WTC11 (cell line): Measurements from ENCODE around the gene SMOC2. TPM values are rescaled to one million over a fixed set of nuclear protein-coding genes. Genes with fewer than 3 reads are reported as not detected.

ENCODE experiments used
- ATAC-seq: fragments of 200-7000 bp; cut with Tn5 transposase; 2 replicates; pipeline ENCODE4 v1.10.0; 2021; ENCODE audit warnings: mild to moderate bottlenecking, moderate library complexity
- CTCF ChIA-PET: fragments of 300-600 bp; sonication (Branson Sonifier 250); formaldehyde crosslinking; loops from one replicate; lab custom pipeline; 2021; ENCODE audit warnings: antibody characterized with exemption; lab: Charles Lee
- POLR2A ChIA-PET: fragments of 350-600 bp; sonication (Branson Sonifier 250); formaldehyde crosslinking; loops from one replicate; lab custom pipeline; 2021; ENCODE audit warnings: antibody characterized with exemption; lab: Charles Lee
- DNase-seq: peaks from one replicate; pipeline ENCODE4 v3.0.0; 2021; ENCODE audit warnings: low spot score
- H3K27ac Mint-ChIP-seq: 2 replicates; pipeline ENCODE4 v1.8.0; 2021; ENCODE audit warnings: mixed read lengths
- H3K27me3 Mint-ChIP-seq: 2 replicates; pipeline ENCODE4 v1.8.0; 2021; ENCODE audit warnings: low read depth, mild to moderate bottlenecking, moderate library complexity, mixed read lengths
- H3K36me3 Mint-ChIP-seq: 2 replicates; pipeline ENCODE4 v1.8.0; 2021; ENCODE audit warnings: mixed read lengths
- H3K4me1 Mint-ChIP-seq: 2 replicates; pipeline ENCODE4 v1.8.0; 2022; ENCODE audit warnings: mixed read lengths
- H3K4me3 Mint-ChIP-seq: 2 replicates; pipeline ENCODE4 v1.8.0; 2021; ENCODE audit warnings: mild to moderate bottlenecking, moderate library complexity, mixed read lengths
- H3K9me3 Mint-ChIP-seq: 2 replicates; pipeline ENCODE4 v1.8.0; 2021; ENCODE audit warnings: mixed read lengths
- ESRRA ChIP-seq: sonication (generic); formaldehyde crosslinking; IDR thresholded peaks from 2 replicates; pipeline ENCODE4 v1.8.1; 2022; ENCODE audit warnings: mild to moderate bottlenecking, missing genetic modification reagents, borderline replicate concordance
- GRHL2 ChIP-seq: fragments of 250-450 bp; sonication (Bioruptor Pico); IDR thresholded peaks from 2 replicates; pipeline ENCODE4 v1.8.0; 2022; ENCODE audit warnings: mild to moderate bottlenecking, moderate library complexity; ENCODE audit not compliant: insufficient replicate concordance, severe bottlenecking
- KAT7 ChIP-seq: sonication (generic); formaldehyde crosslinking; IDR thresholded peaks from 2 replicates; pipeline ENCODE4 v1.8.1; 2023; ENCODE audit warnings: missing genetic modification reagents, mild to moderate bottlenecking, borderline replicate concordance
- NR3C1 ChIP-seq: sonication (generic); formaldehyde crosslinking; conservative IDR thresholded peaks from 2 replicates; pipeline ENCODE4 v1.8.1; 2023; ENCODE audit warnings: low read depth, mild to moderate bottlenecking, missing genetic modification reagents
- RORB ChIP-seq: fragments of 250-450 bp; sonication (Bioruptor Pico); IDR thresholded peaks from 2 replicates; pipeline ENCODE4 v1.9.0; 2021; ENCODE audit warnings: mild to moderate bottlenecking
- SMAD4 ChIP-seq: sonication (generic); formaldehyde crosslinking; IDR thresholded peaks from 2 replicates; pipeline ENCODE4 v1.8.0; 2022; ENCODE audit warnings: mild to moderate bottlenecking, missing genetic modification reagents
- TCF7 ChIP-seq: sonication (generic); formaldehyde crosslinking; IDR thresholded peaks from 2 replicates; pipeline ENCODE4 v1.8.0; 2022; ENCODE audit warnings: mild to moderate bottlenecking, low read depth, missing genetic modification reagents, moderate library complexity
- TEAD4 ChIP-seq: sonication (generic); formaldehyde crosslinking; IDR thresholded peaks from 2 replicates; pipeline ENCODE4 v1.8.0; 2022; ENCODE audit warnings: mild to moderate bottlenecking, missing genetic modification reagents
- ZNF121 ChIP-seq: sonication (generic); formaldehyde crosslinking; IDR thresholded peaks from 2 replicates; pipeline ENCODE4 v1.8.0; 2023; ENCODE audit warnings: missing genetic modification reagents
- ZNF263 ChIP-seq: sonication (generic); formaldehyde crosslinking; IDR thresholded peaks from 2 replicates; pipeline ENCODE4 v1.8.1; 2022; ENCODE audit warnings: low read depth, mild to moderate bottlenecking, moderate library complexity, missing genetic modification reagents
- ZNF416 ChIP-seq: fragments of 250-450 bp; sonication (Bioruptor Pico); IDR thresholded peaks from 2 replicates; pipeline ENCODE4 v1.9.0; 2021; ENCODE audit warnings: mild to moderate bottlenecking, inconsistent platforms
- total RNA-seq: library from RNA; stranded (reverse); gene quantifications from 3 replicates; pipeline ENCODE4 v1.2.3, GENCODE V29; 2021
- TF ChIP-seq, protein P1 (sequence below): sonication (generic); formaldehyde crosslinking; IDR thresholded peaks from 2 replicates; pipeline ENCODE4 v1.8.0; 2022; ENCODE audit warnings: mild to moderate bottlenecking, missing genetic modification reagents
- TF ChIP-seq, protein P2 (sequence below): fragments of 250-450 bp; sonication (Bioruptor Pico); conservative IDR thresholded peaks from 2 replicates; pipeline ENCODE4 v1.9.0; 2021; ENCODE audit warnings: mild to moderate bottlenecking
- TF ChIP-seq, protein P3 (sequence below): fragments of 250-450 bp; sonication (Bioruptor Pico); IDR thresholded peaks from 2 replicates; pipeline ENCODE4 v1.8.0; 2021; ENCODE audit warnings: mild to moderate bottlenecking
- TF ChIP-seq, protein P4 (sequence below): fragments of 250-450 bp; sonication (Bioruptor Pico); IDR thresholded peaks from 2 replicates; pipeline ENCODE4 v1.9.0; 2021; ENCODE audit warnings: mild to moderate bottlenecking
- TF ChIP-seq, protein P5 (sequence below): fragments of 250-450 bp; sonication (Bioruptor Pico); IDR thresholded peaks from 2 replicates; pipeline ENCODE4 v1.9.0; 2021; ENCODE audit warnings: mild to moderate bottlenecking
- TF ChIP-seq, protein P6 (sequence below): sonication (generic); formaldehyde crosslinking; IDR thresholded peaks from 2 replicates; pipeline ENCODE4 v1.8.1; 2022; ENCODE audit warnings: mild to moderate bottlenecking, moderate library complexity, missing genetic modification reagents
- TF ChIP-seq, protein P7 (sequence below): sonication (generic); formaldehyde crosslinking; IDR thresholded peaks from 2 replicates; pipeline ENCODE4 v1.8.1; 2022; ENCODE audit warnings: mild to moderate bottlenecking, missing genetic modification reagents, moderate library complexity, borderline replicate concordance

SMOC2 gene
- total RNA-seq, 1 experiment from 2014 or later = 3.9 TPM

DNA sequence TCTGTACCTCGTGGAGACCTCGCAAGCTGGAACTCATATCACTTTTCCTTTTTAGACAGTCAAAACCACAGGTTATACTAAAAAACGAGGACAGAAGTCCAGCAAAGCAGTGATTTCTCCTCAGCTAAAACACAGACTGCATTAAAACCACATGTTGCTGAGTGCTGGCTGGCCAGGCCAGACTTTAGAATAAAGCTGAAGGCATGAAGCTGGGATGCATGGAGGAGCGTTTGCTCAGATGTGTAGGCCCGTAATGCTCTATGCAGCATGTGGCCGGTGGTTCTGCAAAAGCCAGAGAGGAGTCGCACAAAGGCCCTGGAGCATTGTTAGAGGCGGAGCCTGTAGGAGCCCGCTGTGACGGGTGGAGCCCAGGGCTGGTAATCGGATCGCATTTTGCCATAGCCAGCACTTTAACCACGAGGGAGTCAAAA is 83.6 kb downstream of the SMOC2 start:
- Mint-ChIP-seq H3K27me3 (peaks cover 4% of the 10 kb centered on the region), H3K9me3 (peaks cover 8% of the 10 kb centered on the region), H3K36me3 (no peaks in the 10 kb centered on the region), H3K4me1 (peaks cover 12% of the 10 kb centered on the region), H3K4me3 (no peak overlapping the region), H3K27ac (no peak overlapping the region)
- DNase-seq (peak; percentile 69), ATAC-seq (peak; percentile 98)
- ChIA-PET POLR2A (no interaction called here), CTCF (interaction anchor here (0.8 kb wide), 1 partner anchor 154 kb away, joined by 4 read pairs; no protein-coding TSS in a partner anchor)
- TF ChIP-seq, protein P1, sequence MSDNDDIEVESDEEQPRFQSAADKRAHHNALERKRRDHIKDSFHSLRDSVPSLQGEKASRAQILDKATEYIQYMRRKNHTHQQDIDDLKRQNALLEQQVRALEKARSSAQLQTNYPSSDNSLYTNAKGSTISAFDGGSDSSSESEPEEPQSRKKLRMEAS = peak; percentile 47; the same call in 1 of the 2 replicates
- TF ChIP-seq, protein P2, sequence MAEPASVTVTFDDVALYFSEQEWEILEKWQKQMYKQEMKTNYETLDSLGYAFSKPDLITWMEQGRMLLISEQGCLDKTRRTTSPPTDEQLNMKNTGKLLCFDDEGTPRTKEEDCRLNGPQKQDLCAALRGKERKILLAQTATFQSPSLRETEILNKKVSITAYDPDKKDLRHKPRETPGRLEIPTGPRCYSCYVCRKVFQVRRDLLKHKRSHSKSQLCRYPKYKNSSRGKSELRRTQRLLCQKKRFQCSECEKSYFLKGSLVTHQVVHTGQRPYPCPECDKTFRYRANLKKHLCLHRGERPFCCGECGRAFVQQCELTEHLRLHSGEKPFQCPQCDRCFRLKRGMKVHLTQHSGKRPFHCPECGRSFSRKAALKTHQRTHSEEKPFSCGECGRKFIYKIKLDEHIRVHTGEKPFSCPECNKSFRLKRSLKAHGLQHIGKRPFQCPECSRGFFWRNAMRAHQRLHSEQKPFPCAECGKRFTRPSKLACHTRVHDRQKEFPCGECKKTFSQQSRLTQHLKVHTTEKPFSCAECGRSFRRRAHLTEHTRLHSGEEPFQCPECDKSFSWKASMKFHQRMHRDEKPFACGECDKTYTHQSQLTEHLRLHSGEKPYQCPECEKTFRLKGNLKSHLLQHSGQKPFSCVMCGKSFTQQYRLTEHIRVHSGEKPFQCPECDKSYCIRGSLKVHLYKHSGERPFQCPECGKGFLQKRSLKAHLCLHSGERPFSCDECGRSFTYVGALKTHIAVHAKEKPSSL = no peak

DNA sequence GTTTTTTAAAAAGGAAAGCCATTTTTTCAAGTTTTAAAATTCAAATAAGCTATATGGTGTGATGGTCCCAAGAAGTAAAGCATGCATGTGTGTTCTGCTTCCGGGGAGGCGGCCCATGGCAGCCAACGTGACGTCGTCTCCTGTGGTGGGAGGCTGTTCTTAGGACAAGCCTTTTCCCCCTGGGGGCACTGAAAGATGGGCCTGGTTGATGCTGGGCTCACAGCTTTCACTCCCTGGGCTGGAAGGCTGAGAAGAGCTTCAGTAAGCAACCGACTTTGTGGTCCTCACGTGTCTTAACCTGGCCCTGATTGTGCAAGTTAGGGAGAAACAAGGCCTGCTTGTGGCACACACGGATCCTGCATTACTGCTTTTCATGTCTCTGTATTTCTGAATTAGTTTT is 84.1 kb downstream of the SMOC2 start:
- H3K4me3 Mint-ChIP-seq = no peak overlapping the region
- H3K27ac Mint-ChIP-seq = no peak overlapping the region
- H3K27me3 Mint-ChIP-seq = peaks cover 4% of the 10 kb centered on the region
- no peak for ATAC-seq
- no peak for TF ChIP-seq TCF7 (CRISPR knock-in tag)
- TF ChIP-seq, protein P3, sequence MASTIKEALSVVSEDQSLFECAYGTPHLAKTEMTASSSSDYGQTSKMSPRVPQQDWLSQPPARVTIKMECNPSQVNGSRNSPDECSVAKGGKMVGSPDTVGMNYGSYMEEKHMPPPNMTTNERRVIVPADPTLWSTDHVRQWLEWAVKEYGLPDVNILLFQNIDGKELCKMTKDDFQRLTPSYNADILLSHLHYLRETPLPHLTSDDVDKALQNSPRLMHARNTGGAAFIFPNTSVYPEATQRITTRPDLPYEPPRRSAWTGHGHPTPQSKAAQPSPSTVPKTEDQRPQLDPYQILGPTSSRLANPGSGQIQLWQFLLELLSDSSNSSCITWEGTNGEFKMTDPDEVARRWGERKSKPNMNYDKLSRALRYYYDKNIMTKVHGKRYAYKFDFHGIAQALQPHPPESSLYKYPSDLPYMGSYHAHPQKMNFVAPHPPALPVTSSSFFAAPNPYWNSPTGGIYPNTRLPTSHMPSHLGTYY (CRISPR knock-in tag) = no peak
- TF ChIP-seq ZNF416 (CRISPR knock-in tag) = no peak
- TF ChIP-seq, protein P4, sequence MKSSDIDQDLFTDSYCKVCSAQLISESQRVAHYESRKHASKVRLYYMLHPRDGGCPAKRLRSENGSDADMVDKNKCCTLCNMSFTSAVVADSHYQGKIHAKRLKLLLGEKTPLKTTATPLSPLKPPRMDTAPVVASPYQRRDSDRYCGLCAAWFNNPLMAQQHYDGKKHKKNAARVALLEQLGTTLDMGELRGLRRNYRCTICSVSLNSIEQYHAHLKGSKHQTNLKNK = no peak
- no peak for TF ChIP-seq ZNF121 (CRISPR knock-in tag)
- no peak for TF ChIP-seq SMAD4 (CRISPR knock-in tag)
- TF ChIP-seq KAT7 (CRISPR knock-in tag) = no peak
- H3K9me3 Mint-ChIP-seq = peaks cover 8% of the 10 kb centered on the region
- DNase-seq = no peak
- CTCF ChIA-PET = interaction anchor here (0.8 kb wide), 1 partner anchor 155 kb away, joined by 4 read pairs; no protein-coding TSS in a partner anchor
- no peaks in the 10 kb centered on the region for H3K36me3 Mint-ChIP-seq
- peaks cover 12% of the 10 kb centered on the region for H3K4me1 Mint-ChIP-seq
- POLR2A ChIA-PET = no interaction called here

DNA sequence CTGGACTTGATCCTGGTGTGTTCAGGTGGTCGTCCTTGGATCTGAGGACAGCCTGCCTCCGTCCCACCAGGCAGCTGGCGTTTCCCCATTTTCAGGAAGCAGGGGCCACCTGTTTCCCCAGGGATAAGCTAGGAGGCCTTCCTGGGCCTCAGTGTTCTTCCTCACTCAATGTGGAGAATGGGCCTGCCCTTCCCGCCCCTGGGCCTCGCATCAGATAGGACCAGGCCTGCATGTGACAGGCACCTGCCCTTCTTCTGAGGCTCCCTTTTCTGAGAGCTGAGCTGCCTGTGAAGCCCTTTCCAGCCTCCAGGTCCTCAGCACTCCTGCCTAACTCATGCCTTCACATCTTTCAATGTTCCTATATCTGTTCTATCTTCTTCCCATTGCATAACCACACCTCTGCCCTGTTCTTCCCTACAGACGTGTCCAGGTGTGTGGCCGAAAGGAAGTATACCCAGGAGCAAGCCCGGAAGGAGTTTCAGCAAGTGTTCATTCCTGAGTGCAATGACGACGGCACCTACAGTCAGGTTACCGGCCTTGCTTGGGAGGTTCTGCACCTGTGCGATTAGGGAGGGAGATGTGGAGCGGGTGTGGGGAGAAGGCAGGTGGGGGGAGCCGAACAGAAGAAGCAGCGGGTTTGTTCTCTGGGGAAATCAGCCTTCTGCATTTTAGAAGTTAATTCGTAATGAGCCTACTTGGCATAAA is 85.1 kb downstream of the SMOC2 start:
- Mint-ChIP-seq H3K27ac (no peak overlapping the region), H3K4me1 (peaks cover 12% of the 10 kb centered on the region), H3K9me3 (peaks cover 8% of the 10 kb centered on the region), H3K27me3 (peaks cover 4% of the 10 kb centered on the region), H3K36me3 (no peaks in the 10 kb centered on the region), H3K4me3 (no peak overlapping the region)
- ChIA-PET CTCF (interaction anchor here (0.9 kb wide), 1 partner anchor 74 kb away, joined by 3 read pairs; no protein-coding TSS in a partner anchor), POLR2A (interaction anchor here (0.6 kb wide), 1 partner anchor 9 kb away, joined by 3 read pairs; no protein-coding TSS in a partner anchor)
- DNase-seq (no peak), ATAC-seq (no peak)
- TF ChIP-seq ESRRA (CRISPR knock-in tag) (no peak), NR3C1 (CRISPR knock-in tag) (no peak), ZNF263 (CRISPR knock-in tag) (no peak)

DNA sequence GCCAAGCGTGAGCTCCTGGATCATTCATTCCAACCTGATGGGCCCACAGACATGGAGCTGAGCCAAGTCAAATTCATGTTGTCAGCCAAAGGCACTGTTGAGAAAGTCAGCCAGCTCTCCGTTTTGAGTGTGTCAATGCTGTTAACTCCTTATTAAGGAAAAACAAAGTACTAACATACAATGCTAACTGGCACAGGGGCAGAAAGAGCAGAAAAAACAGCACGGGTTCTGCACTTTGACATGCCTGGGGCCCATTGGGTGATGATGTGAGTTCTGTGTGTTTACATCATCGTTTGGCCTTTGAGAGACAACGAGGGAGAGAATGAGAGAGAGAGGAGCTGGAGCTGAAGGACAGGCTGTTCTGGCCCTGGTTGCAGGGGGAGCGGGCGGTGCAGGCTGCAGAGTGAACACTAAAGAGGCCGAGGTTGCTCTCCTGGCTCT is 85.9 kb downstream of the SMOC2 start:
- no peaks in the 10 kb centered on the region for H3K36me3 Mint-ChIP-seq
- ATAC-seq (no peak), DNase-seq (no peak)
- H3K27ac Mint-ChIP-seq = no peak overlapping the region
- H3K4me3 Mint-ChIP-seq = no peak overlapping the region
- CTCF ChIA-PET = interaction anchor here (0.9 kb wide), 1 partner anchor 75 kb away, joined by 3 read pairs; no protein-coding TSS in a partner anchor
- peaks cover 8% of the 10 kb centered on the region for H3K9me3 Mint-ChIP-seq
- peaks cover 12% of the 10 kb centered on the region for H3K4me1 Mint-ChIP-seq
- H3K27me3 Mint-ChIP-seq = peaks cover 4% of the 10 kb centered on the region
- POLR2A ChIA-PET = interaction anchor here (0.6 kb wide), 1 partner anchor 9 kb away, joined by 3 read pairs; no protein-coding TSS in a partner anchor
- no peak for TF ChIP-seq GRHL2 (CRISPR knock-in tag)
- TF ChIP-seq, protein P5, sequence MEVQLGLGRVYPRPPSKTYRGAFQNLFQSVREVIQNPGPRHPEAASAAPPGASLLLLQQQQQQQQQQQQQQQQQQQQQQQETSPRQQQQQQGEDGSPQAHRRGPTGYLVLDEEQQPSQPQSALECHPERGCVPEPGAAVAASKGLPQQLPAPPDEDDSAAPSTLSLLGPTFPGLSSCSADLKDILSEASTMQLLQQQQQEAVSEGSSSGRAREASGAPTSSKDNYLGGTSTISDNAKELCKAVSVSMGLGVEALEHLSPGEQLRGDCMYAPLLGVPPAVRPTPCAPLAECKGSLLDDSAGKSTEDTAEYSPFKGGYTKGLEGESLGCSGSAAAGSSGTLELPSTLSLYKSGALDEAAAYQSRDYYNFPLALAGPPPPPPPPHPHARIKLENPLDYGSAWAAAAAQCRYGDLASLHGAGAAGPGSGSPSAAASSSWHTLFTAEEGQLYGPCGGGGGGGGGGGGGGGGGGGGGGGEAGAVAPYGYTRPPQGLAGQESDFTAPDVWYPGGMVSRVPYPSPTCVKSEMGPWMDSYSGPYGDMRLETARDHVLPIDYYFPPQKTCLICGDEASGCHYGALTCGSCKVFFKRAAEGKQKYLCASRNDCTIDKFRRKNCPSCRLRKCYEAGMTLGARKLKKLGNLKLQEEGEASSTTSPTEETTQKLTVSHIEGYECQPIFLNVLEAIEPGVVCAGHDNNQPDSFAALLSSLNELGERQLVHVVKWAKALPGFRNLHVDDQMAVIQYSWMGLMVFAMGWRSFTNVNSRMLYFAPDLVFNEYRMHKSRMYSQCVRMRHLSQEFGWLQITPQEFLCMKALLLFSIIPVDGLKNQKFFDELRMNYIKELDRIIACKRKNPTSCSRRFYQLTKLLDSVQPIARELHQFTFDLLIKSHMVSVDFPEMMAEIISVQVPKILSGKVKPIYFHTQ (CRISPR knock-in tag) = no peak
- no peak for TF ChIP-seq RORB (CRISPR knock-in tag)
- TF ChIP-seq TCF7 (CRISPR knock-in tag) = no peak
- TF ChIP-seq, protein P6, sequence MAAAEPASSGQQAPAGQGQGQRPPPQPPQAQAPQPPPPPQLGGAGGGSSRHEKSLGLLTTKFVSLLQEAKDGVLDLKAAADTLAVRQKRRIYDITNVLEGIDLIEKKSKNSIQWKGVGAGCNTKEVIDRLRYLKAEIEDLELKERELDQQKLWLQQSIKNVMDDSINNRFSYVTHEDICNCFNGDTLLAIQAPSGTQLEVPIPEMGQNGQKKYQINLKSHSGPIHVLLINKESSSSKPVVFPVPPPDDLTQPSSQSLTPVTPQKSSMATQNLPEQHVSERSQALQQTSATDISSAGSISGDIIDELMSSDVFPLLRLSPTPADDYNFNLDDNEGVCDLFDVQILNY (CRISPR knock-in tag) = no peak
- TF ChIP-seq, protein P7, sequence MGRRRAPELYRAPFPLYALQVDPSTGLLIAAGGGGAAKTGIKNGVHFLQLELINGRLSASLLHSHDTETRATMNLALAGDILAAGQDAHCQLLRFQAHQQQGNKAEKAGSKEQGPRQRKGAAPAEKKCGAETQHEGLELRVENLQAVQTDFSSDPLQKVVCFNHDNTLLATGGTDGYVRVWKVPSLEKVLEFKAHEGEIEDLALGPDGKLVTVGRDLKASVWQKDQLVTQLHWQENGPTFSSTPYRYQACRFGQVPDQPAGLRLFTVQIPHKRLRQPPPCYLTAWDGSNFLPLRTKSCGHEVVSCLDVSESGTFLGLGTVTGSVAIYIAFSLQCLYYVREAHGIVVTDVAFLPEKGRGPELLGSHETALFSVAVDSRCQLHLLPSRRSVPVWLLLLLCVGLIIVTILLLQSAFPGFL = no peak
- TF ChIP-seq TEAD4 (CRISPR knock-in tag) = no peak
